KMS-11 (cell line): ENCODE data around the gene HTATIP2.

Experiments used
- H2AFZ ChIP-seq: fragments of 200-600 bp; sonication (generic); 2 replicates; pipeline ENCODE4 v1.6.1; 2016; ENCODE audit warnings: antibody characterized with exemption, mixed run types, low read depth
- H3K27ac ChIP-seq: fragments of 200-600 bp; sonication (generic); 2 replicates; pipeline ENCODE4 v1.6.1; 2016; ENCODE audit warnings: mild to moderate bottlenecking, mixed run types
- H3K27me3 ChIP-seq: fragments of 200-600 bp; sonication (generic); 2 replicates; pipeline ENCODE4 v1.6.1; 2017; ENCODE audit warnings: mild to moderate bottlenecking, low read depth, mixed run types, moderate library complexity; ENCODE audit not compliant: insufficient read depth
- H3K36me3 ChIP-seq: fragments of 200-600 bp; sonication (generic); 2 replicates; pipeline ENCODE4 v1.6.1; 2017; ENCODE audit warnings: mild to moderate bottlenecking, mixed run types; ENCODE audit not compliant: insufficient read depth
- H3K4me1 ChIP-seq: fragments of 200-600 bp; sonication (generic); 2 replicates; pipeline ENCODE4 v1.6.1; 2016; ENCODE audit warnings: mild to moderate bottlenecking, low read depth, mixed run types; ENCODE audit not compliant: poor library complexity, severe bottlenecking
- H3K4me2 ChIP-seq: fragments of 200-600 bp; sonication (generic); 2 replicates; pipeline ENCODE4 v1.7.0; 2016; ENCODE audit warnings: mild to moderate bottlenecking, mixed run types
- H3K4me3 ChIP-seq: fragments of 200-600 bp; sonication (generic); IDR thresholded peaks from 2 replicates; pipeline ENCODE4 v1.6.1; 2017; ENCODE audit warnings: low read depth, low read length, mixed read lengths; ENCODE audit not compliant: insufficient read depth
- H3K79me2 ChIP-seq: fragments of 200-600 bp; sonication (generic); 2 replicates; pipeline ENCODE4 v1.6.1; 2016; ENCODE audit warnings: low read depth, mixed run types; ENCODE audit not compliant: insufficient read depth
- H3K9ac ChIP-seq: fragments of 200-600 bp; sonication (generic); 2 replicates; pipeline ENCODE4 v1.6.1; 2016; ENCODE audit warnings: mild to moderate bottlenecking, mixed run types
- H4K20me1 ChIP-seq: fragments of 200-600 bp; sonication (generic); 2 replicates; pipeline ENCODE4 v1.6.1; 2016; ENCODE audit warnings: mild to moderate bottlenecking, mixed run types; ENCODE audit not compliant: insufficient read depth
- CTCF ChIP-seq: fragments of 200-600 bp; sonication (generic); conservative IDR thresholded peaks from 2 replicates; pipeline ENCODE4 v1.6.1; 2017; ENCODE audit warnings: low read depth, mild to moderate bottlenecking, antibody characterized with exemption, low read length, moderate library complexity, mixed read lengths

The HTATIP2 gene

GRCh38 chr11:20363500-20364340 lies at the start of gene HTATIP2:
Gene HTATIP2, plus strand, starts transcription at chr11:20363714. Its CDS starts 524 bp downstream, at chr11:20364238.
- peak within 1 kb of the TSS; percentile 70 for H3K27ac ChIP-seq
- H3K4me3 ChIP-seq = peak within 1 kb of the TSS; percentile 68
- no peaks in the 10 kb centered on the region for H4K20me1 ChIP-seq
- H2AFZ ChIP-seq = peak within 1 kb of the TSS; percentile 95
- peak within 1 kb of the TSS; percentile 65 for H3K4me2 ChIP-seq
- peaks cover 27% of the 10 kb centered on the region for H3K4me1 ChIP-seq
- peak within 1 kb of the TSS; percentile 91 for H3K9ac ChIP-seq
- H3K79me2 ChIP-seq = no peaks in the 10 kb centered on the region
- H3K36me3 ChIP-seq = no peaks in the 10 kb centered on the region
- TF ChIP-seq CTCF = no peak
- H3K27me3 ChIP-seq = no peaks in the 10 kb centered on the region

- Histone ChIP-seq H3K27ac (no peak overlapping the region), H2AFZ (no peak overlapping the region), H3K4me1 (no peaks in the 10 kb centered on the region), H3K4me2 (no peak overlapping the region), H3K27me3 (no peaks in the 10 kb centered on the region), H4K20me1 (no peaks in the 10 kb centered on the region), H3K9ac (no peak overlapping the region), H3K79me2 (no peaks in the 10 kb centered on the region), H3K36me3 (no peaks in the 10 kb centered on the region), H3K4me3 (no peak overlapping the region)
- TF ChIP-seq CTCF = no peak
Observed at GRCh38 chr11:20315800-20316199, 47.7 kb upstream of the HTATIP2 start.

GRCh38 chr11:20321177-20321576 lies 42.3 kb upstream of the HTATIP2 start:
- no peak for TF ChIP-seq CTCF
- H3K79me2 ChIP-seq = no peaks in the 10 kb centered on the region
- H3K4me2 ChIP-seq = no peak overlapping the region
- H3K27ac ChIP-seq = no peak overlapping the region
- H3K9ac ChIP-seq = no peak overlapping the region
- no peaks in the 10 kb centered on the region for H4K20me1 ChIP-seq
- no peak overlapping the region for H2AFZ ChIP-seq
- no peak overlapping the region for H3K4me3 ChIP-seq
- no peaks in the 10 kb centered on the region for H3K27me3 ChIP-seq
- H3K4me1 ChIP-seq = no peaks in the 10 kb centered on the region
- H3K36me3 ChIP-seq = no peaks in the 10 kb centered on the region

- Histone ChIP-seq H3K4me3 (no peak overlapping the region), H3K36me3 (no peaks in the 10 kb centered on the region), H3K79me2 (no peaks in the 10 kb centered on the region), H3K9ac (no peak overlapping the region), H3K4me1 (no peaks in the 10 kb centered on the region), H3K4me2 (no peak overlapping the region), H3K27ac (no peak overlapping the region), H2AFZ (no peak overlapping the region), H3K27me3 (no peaks in the 10 kb centered on the region), H4K20me1 (no peaks in the 10 kb centered on the region)
- no peak for TF ChIP-seq CTCF
Observed at GRCh38 chr11:20327377-20327935, 36.1 kb upstream of the HTATIP2 start.
